Measurements from ENCODE around the gene CUEDC2.

CUEDC2 gene

DNA sequence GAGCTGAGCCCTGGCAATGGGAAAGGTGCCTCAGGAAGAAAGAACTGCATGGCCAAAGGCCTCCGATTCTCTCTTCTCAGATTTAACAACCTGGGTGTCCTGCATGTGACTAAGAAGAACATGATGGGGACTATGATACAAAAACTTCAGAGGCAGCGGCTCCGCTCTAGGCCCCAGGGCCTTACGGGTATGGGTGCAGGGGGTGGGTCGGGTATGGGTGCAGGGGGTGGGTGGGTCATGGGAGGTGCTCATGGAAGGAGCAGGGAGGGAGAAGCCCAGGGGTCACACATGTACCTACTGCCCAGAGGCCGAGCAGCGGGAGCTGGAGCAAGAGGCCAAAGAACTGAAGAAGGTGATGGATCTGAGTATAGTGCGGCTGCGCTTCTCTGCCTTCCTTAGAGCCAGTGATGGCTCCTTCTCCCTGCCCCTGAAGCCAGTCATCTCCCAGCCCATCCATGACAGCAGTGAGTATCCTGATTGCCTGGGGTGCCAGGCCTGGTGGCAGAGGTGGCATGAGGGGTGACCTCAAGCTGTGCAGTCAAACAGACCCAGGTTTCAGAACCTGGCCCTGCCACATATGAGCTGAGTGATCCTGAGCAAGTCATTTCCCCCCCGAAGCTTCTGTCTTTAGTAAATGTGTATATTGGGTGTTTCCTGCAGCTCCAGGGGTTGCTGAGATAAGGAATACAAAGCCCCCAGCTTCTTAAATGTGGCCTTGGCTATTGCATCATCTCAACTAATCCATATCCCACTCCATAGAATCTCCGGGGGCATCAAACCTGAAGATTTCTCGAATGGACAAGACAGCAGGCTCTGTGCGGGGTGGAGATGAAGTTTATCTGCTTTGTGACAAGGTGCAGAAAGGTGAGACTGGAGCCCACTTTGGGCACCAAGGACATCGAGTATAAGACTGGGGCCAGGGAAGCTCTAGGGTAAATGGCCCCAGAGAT, 34.9 kb downstream of the CUEDC2 start:
- DNase-seq (ENCODE audit: low read depth in 2 of 3, low spot score in 1 of 3), result no peak

DNA sequence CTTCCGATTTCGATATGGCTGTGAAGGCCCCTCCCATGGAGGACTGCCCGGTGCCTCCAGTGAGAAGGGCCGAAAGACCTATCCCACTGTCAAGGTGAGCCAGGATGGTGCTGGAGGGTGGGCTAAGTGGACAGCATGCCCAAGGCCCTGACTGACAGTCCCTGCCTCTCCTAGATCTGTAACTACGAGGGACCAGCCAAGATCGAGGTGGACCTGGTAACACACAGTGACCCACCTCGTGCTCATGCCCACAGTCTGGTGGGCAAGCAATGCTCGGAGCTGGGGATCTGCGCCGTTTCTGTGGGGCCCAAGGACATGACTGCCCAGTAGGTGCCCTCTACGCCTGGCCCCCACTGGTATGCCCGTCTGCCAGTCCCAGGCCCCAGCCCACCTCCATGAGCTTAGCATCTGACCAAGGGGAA, 35.6 kb downstream of the CUEDC2 start:
- no peak for DNase-seq (ENCODE audit: low read depth in 2 of 3, low spot score in 1 of 3)

DNA sequence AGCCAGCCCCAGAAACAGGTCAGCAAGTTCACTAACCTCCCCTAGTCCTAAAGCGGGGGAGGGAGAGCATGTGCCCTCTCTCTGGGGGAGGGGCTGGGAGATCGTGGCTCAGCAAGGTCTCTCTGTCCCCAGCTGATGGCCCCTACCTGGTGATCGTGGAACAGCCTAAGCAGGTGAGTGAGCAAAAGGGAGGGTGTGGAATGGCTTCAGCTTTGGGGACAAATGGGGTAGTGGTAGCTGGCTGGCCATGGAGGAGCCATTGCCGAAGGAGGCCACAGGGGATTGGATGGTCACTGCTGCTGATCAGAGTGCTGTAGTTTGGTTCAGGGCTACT, 36.1 kb downstream of the CUEDC2 start:
- DNase-seq (ENCODE audit: low read depth in 2 of 3, low spot score in 1 of 3), result no peak

DNA sequence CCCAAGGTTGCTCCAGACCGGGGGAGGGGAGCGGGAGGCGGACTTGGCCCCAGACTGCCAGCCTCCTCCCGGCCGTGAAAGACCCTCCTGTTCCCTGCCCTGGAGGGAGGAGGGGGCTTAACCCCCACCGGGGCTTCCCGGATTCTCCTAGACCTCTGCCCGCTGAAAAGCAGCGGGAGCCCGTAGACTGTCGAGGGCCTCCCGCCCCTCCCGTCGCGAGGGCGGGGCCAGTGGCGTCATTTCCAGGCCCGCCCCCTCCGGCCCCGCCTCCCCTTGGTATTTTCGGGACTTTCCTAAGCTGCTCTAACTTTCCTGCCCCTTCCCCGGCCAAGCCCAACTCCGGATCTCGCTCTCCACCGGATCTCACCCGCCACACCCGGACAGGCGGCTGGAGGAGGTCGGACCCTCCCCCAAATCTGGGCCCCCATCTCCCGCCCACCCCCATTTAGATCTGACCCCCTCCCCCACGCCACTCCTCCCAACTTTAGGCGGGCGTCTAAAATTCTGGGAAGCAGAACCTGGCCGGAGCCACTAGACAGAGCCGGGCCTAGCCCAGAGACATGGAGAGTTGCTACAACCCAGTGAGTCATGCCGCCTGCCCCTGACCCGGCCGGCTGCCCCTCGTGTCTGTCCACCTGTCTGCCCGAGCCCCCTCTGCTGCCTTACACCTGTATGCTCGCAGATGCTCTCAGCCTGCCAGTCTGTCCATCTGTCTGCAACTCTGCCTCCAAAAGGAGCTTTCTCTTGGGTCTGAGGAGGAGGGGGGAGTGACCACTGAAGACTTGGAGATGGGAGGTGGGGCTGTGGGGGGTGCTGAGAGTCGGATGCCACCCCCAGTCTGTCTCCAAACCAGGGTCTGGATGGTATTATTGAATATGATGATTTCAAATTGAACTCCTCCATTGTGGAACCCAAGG, 36.7 kb downstream of the CUEDC2 start, which contains the start of gene NFKB2:
NFKB2 (plus strand) TSS at position 306 of the 917 bp plus-strand sequence; CDS start at position 561, 255 bp downstream.
- DNase-seq (ENCODE audit: low read depth in 2 of 3, low spot score in 1 of 3), result peak; percentile 79 to 90 (median 87)

DNA sequence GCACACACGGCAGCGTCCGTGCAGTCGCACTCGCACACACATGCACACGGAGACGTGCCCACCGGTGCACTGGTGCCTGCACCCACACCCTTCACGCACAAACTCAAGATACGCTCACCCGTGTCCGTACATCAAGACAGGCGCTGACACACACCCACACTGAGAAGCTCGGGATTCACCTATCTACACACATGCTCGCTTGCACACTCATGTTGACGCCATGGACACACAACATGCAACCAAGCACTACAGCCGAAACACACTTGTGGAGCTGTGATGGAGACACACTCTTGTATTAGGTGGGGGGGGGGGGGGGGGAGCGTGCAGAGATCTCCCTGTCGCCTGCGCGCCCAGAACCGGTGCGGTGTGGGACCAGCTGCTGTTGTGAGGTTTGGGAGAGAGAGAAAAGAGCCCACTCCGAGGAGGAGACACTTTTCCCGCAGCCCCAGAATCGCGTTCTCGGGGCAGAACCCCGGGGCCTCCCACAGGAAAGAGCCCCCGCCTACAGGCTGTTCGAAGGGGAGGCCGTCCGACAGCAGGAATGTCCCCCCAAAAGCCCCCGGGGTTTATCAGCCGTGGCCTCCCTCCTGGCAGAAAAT, 37.5 kb downstream of the CUEDC2 start:
- DNase-seq (ENCODE audit: low read depth in 2 of 3, low spot score in 1 of 3), result peak; percentile 44 to 56 (median 48)

DNA sequence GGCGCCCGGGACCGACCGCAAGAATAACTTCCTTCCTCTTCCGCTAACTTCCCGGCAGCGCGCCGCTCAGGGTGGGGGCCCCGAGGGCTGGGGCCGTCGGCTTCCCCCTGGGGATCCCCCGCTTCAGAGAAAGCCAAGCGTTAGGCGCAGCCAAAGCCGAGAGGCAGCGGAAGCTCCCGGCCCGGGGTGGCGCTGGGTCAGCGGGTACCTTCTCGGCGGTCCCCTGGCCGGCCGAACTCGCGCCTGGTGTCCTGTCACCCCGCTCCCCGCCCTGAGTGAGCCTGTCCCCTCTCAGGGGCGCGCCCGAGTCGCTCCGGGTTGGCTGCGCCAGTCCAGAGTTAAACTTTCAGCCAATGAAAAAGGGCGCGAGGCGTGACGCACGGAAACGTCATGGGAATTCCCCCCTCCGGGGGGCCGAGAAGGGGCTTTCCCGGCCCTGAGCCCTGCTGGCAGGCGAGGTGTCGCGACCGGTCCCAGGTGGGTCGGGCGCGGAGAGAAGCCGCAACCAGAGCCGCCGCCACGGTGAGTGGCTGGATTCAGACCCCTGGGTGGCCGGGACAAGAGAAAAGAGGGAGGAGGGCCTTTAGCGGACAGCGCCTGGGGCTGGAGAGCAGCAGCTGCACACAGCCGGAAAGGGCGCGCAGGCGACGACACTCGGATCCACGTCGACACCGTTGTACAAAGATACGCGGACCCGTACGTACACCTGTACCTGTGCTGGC, 38.1 kb downstream of the CUEDC2 start:
- DNase-seq (ENCODE audit: low read depth in 2 of 3, low spot score in 1 of 3), result peak; percentile 97 to 98 (median 97)

DNA sequence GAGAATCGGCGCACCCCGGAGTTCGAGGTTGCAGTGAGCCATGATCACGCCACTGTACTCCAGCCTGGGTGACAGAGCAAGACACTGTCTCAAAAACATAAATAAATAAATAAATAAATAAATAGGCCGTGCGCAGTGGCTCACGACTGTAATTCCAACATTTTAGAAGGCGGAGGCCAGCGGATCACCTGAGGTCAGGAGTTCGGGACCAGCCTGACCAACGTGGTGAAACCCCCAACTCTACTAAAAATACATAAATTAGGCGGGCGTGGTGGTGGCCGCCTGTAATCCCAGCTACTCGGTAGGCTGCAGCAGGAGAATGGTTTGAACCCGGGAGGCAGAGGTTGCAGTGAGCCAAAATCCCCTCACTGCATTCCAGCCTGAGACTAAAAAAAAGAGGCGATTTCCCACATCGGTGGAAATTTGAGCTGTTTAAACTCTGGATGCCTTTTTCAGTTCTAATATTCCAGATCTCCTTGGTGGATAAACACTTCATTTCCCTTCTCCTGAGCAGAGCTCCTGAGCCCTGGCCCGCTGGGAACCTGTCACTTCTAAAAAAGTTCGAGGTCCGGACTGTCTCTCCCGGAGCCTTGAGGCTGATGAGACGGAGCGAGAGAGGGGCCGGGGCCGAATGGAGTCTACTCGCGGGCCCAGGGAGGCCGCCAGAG, 38.8 kb downstream of the CUEDC2 start:
- no peak for DNase-seq (ENCODE audit: low read depth in 2 of 3, low spot score in 1 of 3)

DNA sequence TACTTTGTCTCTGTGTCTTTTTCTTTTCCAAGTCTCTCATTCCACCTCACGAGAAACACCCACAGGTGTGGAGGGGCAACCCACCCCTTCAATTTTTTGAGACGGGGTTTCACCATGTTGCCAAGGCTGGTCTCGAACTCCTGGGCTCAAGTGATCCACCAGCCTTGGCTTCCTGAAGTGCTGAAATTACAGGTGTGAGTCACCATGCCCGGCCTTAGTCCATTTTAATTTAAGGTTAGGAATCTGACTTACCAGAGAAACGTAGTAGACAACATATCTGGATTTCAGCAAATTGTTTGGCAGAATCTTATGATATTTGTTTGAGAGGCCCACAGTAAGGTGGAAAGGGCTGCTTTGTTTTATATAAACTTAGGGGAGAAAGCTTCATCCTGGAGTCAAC, 40.1 kb downstream of the CUEDC2 start:
- DNase-seq (ENCODE audit: low read depth in 2 of 3, low spot score in 1 of 3), result no peak

DNA sequence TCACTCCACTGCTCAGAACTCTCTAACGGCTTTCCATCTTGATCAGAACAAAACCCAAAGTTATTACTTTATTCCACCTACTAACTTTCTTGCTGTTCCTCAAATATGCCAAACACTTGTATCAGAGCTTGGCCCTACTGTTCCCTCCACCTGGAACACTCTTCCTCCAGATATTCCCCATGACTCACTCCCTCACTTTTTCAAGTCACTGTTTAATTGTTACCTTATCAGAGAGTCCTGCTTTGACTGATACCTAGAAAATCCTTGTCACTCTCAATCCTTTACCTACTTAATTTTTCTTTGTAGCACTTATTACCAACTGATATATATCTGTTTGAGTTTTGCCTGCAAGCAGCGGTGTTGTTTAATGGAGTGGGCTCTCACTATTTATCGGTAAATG, 42.5 kb downstream of the CUEDC2 start:
- no peak for DNase-seq (ENCODE audit: low read depth in 2 of 3, low spot score in 1 of 3)

DNA sequence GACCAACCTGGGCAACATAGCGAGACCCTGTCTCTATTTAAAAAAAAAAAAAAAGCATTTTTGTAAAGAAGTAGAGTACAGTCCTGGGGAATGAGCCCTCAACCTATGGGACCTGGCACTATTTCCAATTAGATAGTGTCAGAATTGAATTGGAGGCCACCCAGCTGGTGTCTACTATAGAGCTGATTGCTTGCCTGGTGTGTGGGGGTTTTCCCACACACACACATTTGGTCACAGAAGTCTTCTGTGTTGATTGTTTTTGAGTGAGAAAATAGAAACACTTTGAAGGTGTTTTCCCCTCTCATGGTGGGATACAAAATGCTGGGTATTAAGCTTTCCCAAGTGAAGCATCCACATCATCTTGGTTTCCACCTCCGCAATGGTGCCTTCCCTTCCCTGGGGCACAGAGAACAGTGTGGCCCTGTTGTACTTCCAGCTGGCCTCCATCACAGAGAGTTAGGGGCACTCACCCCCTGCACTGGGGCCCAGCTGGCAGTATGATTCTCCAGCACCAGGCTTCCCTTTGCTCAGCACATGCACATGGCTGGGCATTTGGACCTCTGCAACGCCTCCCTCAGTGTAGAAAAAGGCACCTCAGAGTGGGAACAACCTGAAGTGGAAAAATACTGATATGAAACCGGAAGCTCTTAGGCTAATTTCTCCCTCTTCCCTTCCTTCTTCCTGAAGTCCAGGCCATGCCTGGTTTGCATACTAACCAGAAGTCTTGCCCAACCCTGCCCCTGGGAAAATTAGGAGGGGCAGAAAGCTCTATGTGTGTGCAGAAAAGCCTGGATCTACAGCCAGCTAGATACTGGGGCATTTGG, 47.6 kb downstream of the CUEDC2 start:
- no peak for DNase-seq (ENCODE audit: low read depth in 2 of 3, low spot score in 1 of 3)

DNA sequence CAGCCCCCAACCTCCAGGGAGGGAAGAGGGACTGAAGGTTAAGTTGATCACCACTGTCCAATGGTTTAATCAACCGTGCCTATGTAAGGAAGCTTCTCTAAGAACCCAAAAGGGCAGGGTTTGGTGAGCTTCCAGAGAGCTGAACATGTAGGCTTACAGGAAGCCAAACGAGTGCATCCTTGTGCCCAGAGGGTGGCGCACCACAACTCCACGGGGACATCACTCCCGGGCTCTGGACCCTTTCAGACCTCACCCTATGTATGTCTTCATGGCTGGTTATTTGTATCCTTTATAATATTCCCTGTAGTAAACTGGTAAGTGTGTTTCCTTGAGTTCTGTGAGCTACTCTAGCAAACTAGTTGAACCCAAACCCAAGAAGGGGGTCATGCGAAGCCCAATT, 48.3 kb downstream of the CUEDC2 start:
- DNase-seq (ENCODE audit: low read depth in 2 of 3, low spot score in 1 of 3), result no peak

DNA sequence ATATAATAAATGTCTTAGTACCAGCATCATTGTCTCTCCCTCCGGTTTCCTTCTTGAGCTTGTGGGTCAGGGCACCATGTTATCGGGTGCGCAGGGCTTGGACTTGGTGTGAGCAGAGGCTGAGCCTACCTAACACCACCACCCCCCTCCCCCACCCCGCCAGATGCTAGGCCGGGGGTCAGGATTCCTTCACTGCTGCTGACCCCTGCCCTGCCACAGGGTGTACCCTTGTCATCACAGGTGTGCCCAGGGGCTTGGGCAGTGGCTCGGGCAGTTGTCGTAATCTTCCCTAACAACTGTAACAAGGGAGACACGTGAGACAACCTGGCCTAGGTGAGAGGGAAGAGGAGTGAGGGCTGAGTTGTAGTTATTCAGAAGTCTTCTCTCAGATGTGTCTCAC, 49.5 kb downstream of the CUEDC2 start:
- no peak for DNase-seq (ENCODE audit: low read depth in 2 of 3, low spot score in 1 of 3)

DNA sequence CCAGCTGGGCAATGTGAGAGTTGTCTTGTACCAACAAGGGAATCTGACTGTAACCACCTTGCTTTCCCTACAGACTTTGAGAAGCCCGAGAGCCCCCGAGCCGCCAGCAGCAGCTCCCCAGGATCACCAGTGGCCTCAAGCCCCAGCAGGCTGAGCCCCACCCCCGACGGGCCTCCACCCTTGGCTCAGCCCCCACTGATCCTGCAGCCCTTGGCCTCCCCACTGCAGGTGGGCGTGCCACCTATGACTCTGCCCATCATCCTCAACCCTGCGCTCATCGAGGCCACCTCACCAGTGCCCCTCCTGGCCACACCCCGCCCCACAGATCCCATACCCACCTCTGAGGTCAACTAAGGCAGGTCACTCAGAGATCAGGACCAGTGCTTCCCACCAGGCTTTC, 50.4 kb downstream of the CUEDC2 start:
- DNase-seq (ENCODE audit: low read depth in 2 of 3, low spot score in 1 of 3), result no peak

DNA sequence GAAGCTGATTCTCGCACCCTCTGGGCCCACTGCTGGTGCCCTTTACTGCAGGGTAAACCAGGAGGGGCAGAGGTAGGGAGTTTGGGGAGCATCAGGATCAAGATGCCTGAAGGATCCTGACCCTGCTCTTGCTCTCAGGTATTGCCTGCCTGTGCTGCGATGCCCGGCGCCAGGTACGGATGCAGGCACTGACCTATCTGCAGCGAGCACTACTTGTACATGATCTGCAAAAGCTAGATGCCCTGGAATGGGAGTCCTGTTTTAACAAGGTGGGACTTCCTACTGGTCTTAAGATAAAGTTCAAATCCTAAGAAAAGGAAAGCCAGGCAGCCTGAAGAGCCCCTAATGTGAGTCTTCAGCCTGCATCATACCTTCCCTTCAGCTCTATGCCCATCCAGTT, 53.0 kb downstream of the CUEDC2 start:
- DNase-seq (ENCODE audit: low read depth in 2 of 3, low spot score in 1 of 3), result no peak

DNA sequence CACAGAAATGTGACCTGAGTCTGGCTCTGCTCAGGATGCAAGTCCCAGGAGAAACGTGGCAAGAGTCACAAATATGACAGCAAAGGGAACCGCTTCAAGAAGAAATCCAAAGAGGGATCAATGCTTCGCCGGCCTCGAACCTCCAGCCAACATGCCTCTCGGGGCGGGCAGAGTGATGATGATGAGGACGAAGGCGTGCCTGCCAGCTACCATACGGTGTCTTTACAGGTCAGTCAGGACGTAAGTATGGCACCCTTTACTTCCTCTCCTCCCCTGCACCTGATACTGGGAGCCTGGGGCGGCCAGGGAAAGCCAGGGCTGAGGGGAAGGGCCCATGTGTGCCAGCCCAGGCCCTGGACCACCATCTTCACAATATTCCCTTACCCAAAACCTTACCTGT, 55.5 kb downstream of the CUEDC2 start:
- no peak for DNase-seq (ENCODE audit: low read depth in 2 of 3, low spot score in 1 of 3)

DNA sequence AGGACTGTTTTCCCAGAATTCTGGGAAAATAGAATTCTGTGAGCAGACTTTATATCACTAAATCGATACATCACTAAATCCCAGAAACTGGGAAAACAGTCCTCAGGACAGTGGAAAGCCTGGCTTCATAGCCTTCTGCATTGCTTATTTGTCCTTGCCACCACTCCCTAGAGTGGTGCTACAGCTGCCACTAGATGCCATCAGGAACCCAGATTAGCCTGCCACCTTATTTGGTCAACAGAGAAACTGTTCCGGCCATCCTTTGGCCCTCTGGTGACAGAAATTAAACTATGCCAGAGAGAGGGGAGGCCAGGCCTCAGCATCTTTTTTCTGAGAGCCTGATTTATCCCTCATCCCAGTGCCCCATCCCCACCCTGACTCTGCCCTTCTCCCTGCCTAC, 56.5 kb downstream of the CUEDC2 start:
- DNase-seq (ENCODE audit: low read depth in 2 of 3, low spot score in 1 of 3), result no peak

DNA sequence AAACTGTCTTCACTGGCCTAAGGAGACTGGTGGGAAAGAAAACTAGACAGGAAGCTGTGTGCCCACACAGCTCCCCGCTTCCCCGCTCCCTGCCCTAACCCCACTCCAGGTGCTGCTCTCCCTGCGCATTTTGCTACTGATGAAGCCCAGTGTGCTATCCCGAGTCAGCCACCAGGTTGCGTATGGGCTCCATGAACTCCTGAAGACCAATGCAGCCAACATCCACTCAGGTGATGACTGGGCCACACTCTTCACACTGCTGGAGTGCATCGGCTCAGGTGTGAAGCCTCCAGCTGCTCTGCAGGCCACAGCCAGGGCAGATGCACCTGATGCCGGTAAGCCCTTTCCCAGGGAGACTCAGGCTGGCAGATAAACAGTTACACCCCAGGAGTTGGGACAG, 57.1 kb downstream of the CUEDC2 start:
- DNase-seq (ENCODE audit: low read depth in 2 of 3, low spot score in 1 of 3), result no peak

All from stimulated activated CD4-positive, alpha-beta T cell treated with anti-CD3 and anti-CD28 coated beads, Interleukin-12 subunit alpha, Interleukin-12 subunit beta, amount 100 ng/mL, for 48 hours (primary cell).